Immature natural killer cell (primary cell): ENCODE results near the gene CELF2. TPM values are rescaled to one million over a fixed set of nuclear protein-coding genes. Genes with fewer than 3 reads are reported as not detected.

ENCODE experiments used
- DNase-seq, 3 donors: peaks; one replicate each; pipeline ENCODE4 v3.0.0; 2022; ENCODE audit warnings: mixed read lengths in 1 of 3
- H3K27ac Mint-ChIP-seq, 6 donors: one replicate each; pipeline ENCODE4 v1.8.0; 2020; ENCODE audit warnings: mixed read lengths in 6 of 6, mild to moderate bottlenecking in 5 of 6, inconsistent platforms in 4 of 6, moderate library complexity in 3 of 6
- H3K27me3 Mint-ChIP-seq, 3 donors: one replicate each; pipeline ENCODE4 v1.8.0; 2020 to 2021; ENCODE audit warnings: low read depth in 3 of 3, mild to moderate bottlenecking in 3 of 3, mixed read lengths in 3 of 3, moderate library complexity in 3 of 3, inconsistent platforms in 1 of 3
- H3K36me3 Mint-ChIP-seq, 3 donors: one replicate each; pipeline ENCODE4 v1.8.0; 2020; ENCODE audit warnings: mixed read lengths in 3 of 3, inconsistent platforms in 2 of 3, mild to moderate bottlenecking in 2 of 3
- H3K4me1 Mint-ChIP-seq, 2 donors: one replicate each; pipeline ENCODE4 v1.8.0; 2020; ENCODE audit warnings: inconsistent platforms in 2 of 2, mild to moderate bottlenecking in 2 of 2, mixed read lengths in 2 of 2, moderate library complexity in 1 of 2
- H3K4me3 Mint-ChIP-seq, 5 donors: one replicate each; pipeline ENCODE4 v1.8.0; 2020; ENCODE audit warnings: mild to moderate bottlenecking in 5 of 5, mixed read lengths in 5 of 5, inconsistent platforms in 3 of 5, moderate library complexity in 3 of 5
- H3K9me3 Mint-ChIP-seq, 6 donors: one replicate each; pipeline ENCODE4 v1.8.0; 2020; ENCODE audit warnings: mild to moderate bottlenecking in 6 of 6, mixed read lengths in 6 of 6, inconsistent platforms in 4 of 6, moderate library complexity in 3 of 6
- polyA plus RNA-seq, 3 donors: library from polyadenylated mRNA; unstranded; fragments of 300-500 nt; fragmentation: Illumina TruSeq; gene quantifications; one replicate each; pipeline ENCODE4 v1.2.3, GENCODE V29; 2021

The CELF2 gene
- polyA plus RNA-seq, 3 donors from 2014 or later = 64.2 to 174 (median 95.4) TPM

DNA sequence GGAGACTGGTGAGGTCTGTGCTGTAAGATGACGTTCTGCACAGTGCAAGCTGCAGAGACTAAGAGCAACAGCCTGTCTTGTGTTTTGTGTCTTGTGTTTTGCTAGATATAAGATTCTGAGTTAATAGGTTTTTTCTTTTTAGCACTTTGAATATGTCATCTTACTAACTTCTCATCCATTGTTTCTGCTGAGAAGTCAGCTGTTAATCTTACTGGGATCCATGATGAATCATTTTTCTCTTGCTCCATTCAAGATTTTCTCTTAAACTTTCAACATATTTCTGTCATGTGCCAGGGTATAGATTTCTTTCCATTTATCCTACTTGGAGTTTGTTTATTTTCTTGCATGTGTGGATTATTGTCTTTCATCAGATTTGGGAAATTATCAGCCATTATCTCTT lies 290.3 kb downstream of the CELF2 start:
- peak overlapping the region; percentile 58 to 82 (median 67) for H3K27ac Mint-ChIP-seq
- DNase-seq = no peak
- peaks cover 67 to 85% (median 70%) of the 10 kb centered on the region in 3 donors for H3K36me3 Mint-ChIP-seq
- peak overlapping the region in 2 of 5 donors; percentile 22 to 56 for H3K4me3 Mint-ChIP-seq
- peaks cover 0 to 9% (median 3%) of the 10 kb centered on the region in 6 donors for H3K9me3 Mint-ChIP-seq
- peaks cover 75 to 99% of the 10 kb centered on the region in 2 donors for H3K4me1 Mint-ChIP-seq
- peaks cover 5 to 48% (median 39%) of the 10 kb centered on the region in 3 donors for H3K27me3 Mint-ChIP-seq

- Mint-ChIP-seq H3K4me3 (no peak overlapping the region), H3K9me3 (peaks cover 0 to 9% (median 3%) of the 10 kb centered on the region in 6 donors), H3K27ac (peak overlapping the region; percentile 58 to 75 (median 68)), H3K4me1 (peaks cover 66 to 93% of the 10 kb centered on the region in 2 donors), H3K27me3 (peaks cover 8 to 51% (median 43%) of the 10 kb centered on the region in 3 donors), H3K36me3 (peaks cover 61 to 85% (median 67%) of the 10 kb centered on the region in 3 donors)
- DNase-seq = no peak
Observed at GRCh38 chr10:11311027-11311426, 293.4 kb downstream of the CELF2 start.

DNA sequence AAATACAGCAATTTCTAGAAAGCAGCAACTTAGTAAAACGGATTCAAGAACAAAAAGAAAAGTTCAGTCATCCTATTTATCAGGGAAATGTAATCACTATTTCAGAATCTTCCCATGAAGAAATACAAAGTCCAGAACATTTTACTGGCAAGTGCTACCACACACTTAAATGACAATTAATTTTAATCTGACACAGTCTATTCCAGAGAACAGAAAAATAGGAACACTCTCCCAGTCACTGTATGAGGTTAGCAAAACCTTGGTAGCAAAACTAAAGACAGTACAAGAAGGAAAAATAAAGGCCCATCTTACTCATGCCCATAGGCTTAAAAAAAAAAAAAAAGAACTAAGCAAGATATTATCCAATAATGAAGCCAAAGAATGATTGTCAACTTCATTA lies 295.8 kb downstream of the CELF2 start:
- peaks cover 6 to 49% (median 36%) of the 10 kb centered on the region in 3 donors for H3K27me3 Mint-ChIP-seq
- H3K9me3 Mint-ChIP-seq = peaks cover 0 to 2% (median 0%) of the 10 kb centered on the region in 6 donors
- peaks cover 46 to 92% of the 10 kb centered on the region in 2 donors for H3K4me1 Mint-ChIP-seq
- peak overlapping the region; percentile 63 to 89 (median 72) for H3K27ac Mint-ChIP-seq
- no peak overlapping the region for H3K4me3 Mint-ChIP-seq
- H3K36me3 Mint-ChIP-seq = peaks cover 46 to 82% (median 48%) of the 10 kb centered on the region in 3 donors
- DNase-seq = no peak

DNA sequence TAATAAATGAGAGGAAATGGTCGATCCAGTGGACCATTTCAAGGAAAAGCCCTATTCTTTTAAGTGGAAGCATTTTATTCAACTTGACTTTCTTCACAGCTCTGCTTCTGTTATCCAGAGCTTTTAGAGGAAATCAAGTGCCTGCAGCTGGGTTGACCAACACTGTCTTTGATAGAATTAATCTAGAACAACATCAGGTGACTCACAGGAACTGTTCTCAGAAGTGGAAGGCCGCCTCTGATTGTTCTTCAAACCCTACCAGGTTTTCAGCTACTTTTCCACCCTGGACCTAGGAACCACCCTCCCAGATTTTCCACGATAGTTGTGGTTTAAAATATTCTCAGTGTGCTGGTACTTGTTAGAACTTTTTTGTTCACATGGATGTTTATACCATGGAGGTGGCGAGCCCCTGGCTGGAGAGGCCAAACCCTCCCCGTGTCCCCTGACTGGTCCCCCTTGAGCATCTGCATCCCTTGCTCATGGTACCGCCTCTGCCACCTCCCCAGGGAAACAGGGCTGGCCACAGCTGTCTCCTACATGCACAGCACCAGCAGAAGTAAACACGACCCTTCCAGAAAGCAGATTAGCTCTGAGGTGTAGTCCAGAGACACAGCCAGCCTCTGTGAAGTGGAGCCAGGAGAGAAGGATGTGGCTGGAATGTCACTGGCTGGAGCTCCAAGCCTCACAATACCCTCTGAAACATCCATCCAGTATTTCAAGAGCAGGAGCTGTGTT lies 300.4 kb downstream of the CELF2 start:
- DNase-seq = no peak

GRCh38 chr10:11318826-11319598 lies 301.3 kb downstream of the CELF2 start:
- no peaks in the 10 kb centered on the region for H3K9me3 Mint-ChIP-seq
- H3K27me3 Mint-ChIP-seq = peaks cover 7 to 44% (median 39%) of the 10 kb centered on the region in 3 donors
- no peak for DNase-seq
- peaks cover 19 to 83% (median 56%) of the 10 kb centered on the region in 3 donors for H3K36me3 Mint-ChIP-seq
- H3K4me3 Mint-ChIP-seq = no peak overlapping the region
- H3K27ac Mint-ChIP-seq = peak overlapping the region; percentile 67 to 91 (median 76)
- H3K4me1 Mint-ChIP-seq = peaks cover 36 to 91% of the 10 kb centered on the region in 2 donors

More for the DNA sequence above, 300.4 kb downstream of the CELF2 start:
- Mint-ChIP-seq H3K27ac (peak overlapping the region; percentile 67 to 82 (median 74)), H3K9me3 (no peaks in the 10 kb centered on the region), H3K4me3 (peak overlapping the region in 1 of 5 donors; percentile 18), H3K27me3 (peaks cover 11 to 51% (median 46%) of the 10 kb centered on the region in 3 donors), H3K4me1 (peaks cover 39 to 91% of the 10 kb centered on the region in 2 donors), H3K36me3 (peaks cover 21 to 81% (median 57%) of the 10 kb centered on the region in 3 donors)

- no peak for DNase-seq
- Mint-ChIP-seq H3K27ac (peak overlapping the region; percentile 56 to 91 (median 70)), H3K4me1 (peaks cover 33 to 86% of the 10 kb centered on the region in 2 donors), H3K27me3 (peaks cover 7 to 37% (median 36%) of the 10 kb centered on the region in 3 donors), H3K9me3 (no peaks in the 10 kb centered on the region), H3K4me3 (peak overlapping the region in 2 of 5 donors; percentile 46 to 47), H3K36me3 (peaks cover 18 to 83% (median 53%) of the 10 kb centered on the region in 3 donors)
Observed at GRCh38 chr10:11319990-11320602, 302.4 kb downstream of the CELF2 start.

GRCh38 chr10:11320809-11321520 lies 303.3 kb downstream of the CELF2 start:
- Mint-ChIP-seq H3K36me3 (peaks cover 19 to 85% (median 58%) of the 10 kb centered on the region in 3 donors), H3K4me1 (peaks cover 36 to 86% of the 10 kb centered on the region in 2 donors), H3K27ac (peak overlapping the region; percentile 56 to 91 (median 70)), H3K27me3 (peaks cover 7 to 37% (median 36%) of the 10 kb centered on the region in 3 donors), H3K4me3 (peak overlapping the region in 2 of 5 donors; percentile 2 to 5), H3K9me3 (no peaks in the 10 kb centered on the region)
- DNase-seq = no peak

- Mint-ChIP-seq H3K4me3 (no peak overlapping the region), H3K36me3 (peaks cover 17 to 83% (median 65%) of the 10 kb centered on the region in 3 donors), H3K27me3 (peaks cover 16 to 45% (median 40%) of the 10 kb centered on the region in 3 donors), H3K9me3 (no peaks in the 10 kb centered on the region), H3K4me1 (peaks cover 36 to 71% of the 10 kb centered on the region in 2 donors), H3K27ac (peak overlapping the region in 5 of 6 donors; percentile 4 to 63 (median 57))
- DNase-seq = no peak
Observed at GRCh38 chr10:11322698-11323097, 305.0 kb downstream of the CELF2 start.

DNA sequence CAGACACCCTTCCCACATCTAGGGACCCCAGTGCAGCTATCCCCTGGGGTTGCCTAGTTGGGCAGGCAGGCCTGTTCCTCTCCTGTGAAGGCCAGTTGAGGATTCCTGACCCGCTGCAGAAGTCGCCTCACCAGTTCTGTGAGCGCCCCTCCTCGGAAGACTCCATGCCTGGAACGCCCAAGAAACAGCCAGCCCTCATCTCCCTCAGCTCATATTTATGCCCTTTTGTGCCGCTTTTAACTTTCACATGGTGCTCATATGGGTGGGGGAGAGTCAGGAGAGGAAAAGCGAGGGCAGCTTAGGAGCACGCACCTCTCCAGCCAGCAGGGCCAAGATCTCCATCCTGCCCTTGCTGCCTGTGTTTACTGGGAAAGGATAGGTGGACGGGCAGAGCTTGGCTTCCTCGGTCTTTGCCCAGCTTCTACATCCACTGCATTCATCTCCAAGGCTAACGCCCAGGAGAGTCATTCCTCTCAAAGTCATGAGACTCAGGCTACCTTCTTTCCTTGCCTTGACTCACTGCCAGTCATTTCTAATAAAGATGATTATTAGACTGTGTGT lies 307.2 kb downstream of the CELF2 start:
- Mint-ChIP-seq H3K4me3 (no peak overlapping the region), H3K27ac (peak overlapping the region; percentile 40 to 78 (median 54)), H3K4me1 (peaks cover 32 to 53% of the 10 kb centered on the region in 2 donors), H3K27me3 (peaks cover 16 to 46% (median 33%) of the 10 kb centered on the region in 3 donors), H3K36me3 (peaks cover 20 to 81% (median 61%) of the 10 kb centered on the region in 3 donors), H3K9me3 (no peaks in the 10 kb centered on the region)
- no peak for DNase-seq

DNA sequence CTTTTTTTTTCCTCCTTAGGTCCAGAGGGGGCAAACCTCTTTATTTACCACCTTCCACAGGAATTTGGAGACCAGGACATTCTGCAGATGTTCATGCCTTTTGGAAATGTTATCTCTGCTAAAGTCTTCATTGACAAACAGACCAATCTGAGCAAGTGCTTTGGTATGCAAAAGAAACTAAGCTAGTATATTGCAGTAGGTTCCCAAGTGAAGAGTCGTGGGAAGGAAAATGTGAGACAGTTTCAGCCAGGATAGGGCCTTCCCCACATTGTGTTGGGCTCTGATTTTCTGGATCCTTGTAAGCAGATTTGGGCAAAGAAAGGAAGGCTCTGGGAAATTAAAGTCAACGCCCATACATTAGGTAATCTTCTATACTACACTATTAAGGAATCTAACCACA lies 308.1 kb downstream of the CELF2 start:
- H3K4me3 Mint-ChIP-seq = no peak overlapping the region
- no peak for DNase-seq
- peaks cover 30 to 53% of the 10 kb centered on the region in 2 donors for H3K4me1 Mint-ChIP-seq
- peaks cover 18 to 40% (median 35%) of the 10 kb centered on the region in 3 donors for H3K27me3 Mint-ChIP-seq
- no peaks in the 10 kb centered on the region for H3K9me3 Mint-ChIP-seq
- peak overlapping the region; percentile 47 to 83 (median 66) for H3K27ac Mint-ChIP-seq
- peaks cover 16 to 80% (median 60%) of the 10 kb centered on the region in 3 donors for H3K36me3 Mint-ChIP-seq

DNA sequence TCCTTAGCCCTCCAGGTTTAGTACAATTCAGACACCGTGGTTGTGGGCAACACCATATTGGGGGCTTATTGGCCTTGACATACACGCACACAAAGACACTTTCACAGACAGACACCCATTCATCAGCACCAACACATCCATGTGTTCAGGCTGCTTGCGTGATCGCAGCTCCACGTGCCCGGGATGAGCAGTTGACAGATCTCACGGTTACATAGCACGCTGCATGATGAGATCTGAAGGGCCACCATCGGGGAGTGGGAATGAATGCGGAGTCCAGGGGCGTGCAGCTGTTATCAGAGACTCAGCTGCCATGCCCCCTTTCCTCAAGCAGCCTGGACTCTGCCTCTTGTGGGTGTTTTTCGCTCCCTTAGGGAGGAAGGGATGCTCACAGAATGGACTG lies 308.6 kb downstream of the CELF2 start:
- Mint-ChIP-seq H3K4me3 (no peak overlapping the region), H3K36me3 (peaks cover 16 to 76% (median 57%) of the 10 kb centered on the region in 3 donors), H3K9me3 (no peaks in the 10 kb centered on the region), H3K27ac (peak overlapping the region; percentile 50 to 83 (median 73)), H3K4me1 (peaks cover 27 to 49% of the 10 kb centered on the region in 2 donors), H3K27me3 (peaks cover 15 to 37% (median 35%) of the 10 kb centered on the region in 3 donors)
- no peak for DNase-seq

GRCh38 chr10:11326913-11327616 lies 309.4 kb downstream of the CELF2 start:
- Mint-ChIP-seq H3K4me1 (peaks cover 24 to 49% of the 10 kb centered on the region in 2 donors), H3K27me3 (peaks cover 11 to 35% (median 30%) of the 10 kb centered on the region in 3 donors), H3K9me3 (no peaks in the 10 kb centered on the region), H3K36me3 (peaks cover 20 to 76% (median 50%) of the 10 kb centered on the region in 3 donors), H3K27ac (peak overlapping the region; percentile 29 to 83 (median 64)), H3K4me3 (peak overlapping the region in 1 of 5 donors; percentile 7)
- no peak for DNase-seq
